VCaP (cell line): ENCODE data around the gene RPL26.

Experiments
- H3K27ac ChIP-seq: fragments of 450-650 bp; 2 replicates; pipeline ENCODE4 v1.5.1; 2017
- CTCF ChIP-seq: fragments of 450-650 bp; conservative IDR thresholded peaks from 2 replicates; pipeline ENCODE4 v1.5.1; 2017; ENCODE audit warnings: mild to moderate bottlenecking, moderate library complexity

Gene RPL26

GRCh38 chr17:8337802-8338752 lies 44.9 kb downstream of the RPL26 start:
- TF ChIP-seq CTCF = no peak
- H3K27ac ChIP-seq = no peak overlapping the region

DNA sequence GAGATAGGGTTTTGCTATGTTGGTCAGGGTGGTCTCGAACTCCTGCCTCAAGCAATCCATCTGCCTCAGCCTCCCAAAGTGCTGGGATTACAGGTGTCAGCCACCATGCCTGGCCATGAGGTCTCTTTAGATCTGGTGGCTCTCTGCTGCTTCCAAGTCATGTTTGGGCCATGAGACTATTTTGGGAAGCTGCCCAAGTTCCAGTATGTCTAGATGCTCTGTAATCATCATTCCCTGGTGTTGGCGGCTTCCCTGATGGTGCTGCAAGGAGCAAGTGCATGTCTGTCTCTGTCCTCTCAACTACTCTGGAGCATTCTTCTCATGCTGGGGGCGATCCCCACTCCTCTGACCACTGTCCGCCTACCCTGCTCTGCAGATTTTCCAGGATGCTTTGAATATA lies 49.7 kb downstream of the RPL26 start:
- no peak for TF ChIP-seq CTCF
- peak overlapping the region; percentile 55 for H3K27ac ChIP-seq

- TF ChIP-seq CTCF = no peak
Observed at GRCh38 chr17:8332688-8333087, 50.3 kb downstream of the RPL26 start.

DNA sequence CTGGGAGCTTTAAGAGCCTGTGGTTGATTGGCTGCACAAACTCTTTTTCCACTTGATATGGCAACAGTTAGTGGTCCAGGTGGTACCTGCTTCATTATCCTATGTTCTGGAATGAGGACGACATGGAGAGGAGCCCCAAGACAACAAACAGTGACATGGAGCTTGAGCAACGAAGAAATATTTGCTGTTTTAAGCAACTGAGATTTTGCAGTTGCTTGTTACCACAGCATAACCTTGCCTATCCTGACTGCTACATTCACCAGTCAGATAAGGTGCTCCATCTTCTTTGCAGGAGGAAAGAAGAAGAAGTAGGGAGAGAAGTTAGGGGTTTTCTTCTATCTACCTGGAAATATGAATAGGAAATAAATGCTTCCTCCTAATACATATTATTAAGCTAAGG lies 50.9 kb downstream of the RPL26 start:
- peak overlapping the region; percentile 55 for H3K27ac ChIP-seq
- no peak for TF ChIP-seq CTCF

More at GRCh38 chr17:8332688-8333087, 50.3 kb downstream of the RPL26 start:
- H3K27ac ChIP-seq = peak overlapping the region; percentile 55
